ENCODE data around the gene FIZ1. TPM values are rescaled to one million over a fixed set of nuclear protein-coding genes. Genes with fewer than 3 reads are reported as not detected.

The FIZ1 gene
- total RNA-seq, 1 experiment from 2014 or later, result 6.3 TPM

DNA sequence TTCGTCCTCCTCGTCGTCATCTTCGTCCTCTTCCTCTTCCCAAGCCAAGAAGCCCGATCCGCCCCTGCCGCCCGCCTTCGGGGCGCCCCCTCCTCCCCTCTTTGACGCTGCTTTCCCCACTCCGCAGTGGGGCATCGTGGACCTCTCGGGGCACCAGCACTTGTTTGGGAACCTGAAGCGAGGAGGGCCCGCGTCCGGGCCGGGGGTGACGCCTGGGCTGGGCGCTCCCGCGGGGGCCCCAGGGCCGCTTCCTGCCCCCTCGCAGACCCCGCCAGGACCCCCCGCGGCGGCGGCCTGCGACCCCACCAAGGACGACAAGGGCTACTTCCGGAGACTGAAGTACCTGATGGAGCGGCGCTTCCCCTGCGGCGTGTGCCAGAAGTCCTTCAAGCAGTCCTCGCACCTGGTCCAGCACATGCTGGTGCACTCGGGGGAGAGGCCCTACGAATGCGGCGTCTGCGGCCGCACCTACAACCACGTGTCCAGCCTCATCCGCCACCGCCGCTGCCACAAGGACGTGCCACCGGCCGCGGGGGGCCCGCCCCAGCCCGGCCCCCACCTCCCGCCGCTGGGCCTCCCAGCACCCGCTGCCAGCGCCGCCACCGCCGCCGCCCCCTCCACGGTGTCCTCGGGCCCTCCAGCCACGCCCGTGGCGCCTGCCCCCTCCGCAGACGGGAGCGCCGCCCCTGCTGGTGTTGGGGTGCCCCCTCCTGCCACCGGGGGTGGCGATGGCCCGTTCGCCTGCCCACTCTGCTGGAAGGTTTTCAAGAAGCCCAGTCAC lies 14.8 kb upstream of the FIZ1 start:
- DNase-seq (ENCODE audit: low read depth), result no peak

DNA sequence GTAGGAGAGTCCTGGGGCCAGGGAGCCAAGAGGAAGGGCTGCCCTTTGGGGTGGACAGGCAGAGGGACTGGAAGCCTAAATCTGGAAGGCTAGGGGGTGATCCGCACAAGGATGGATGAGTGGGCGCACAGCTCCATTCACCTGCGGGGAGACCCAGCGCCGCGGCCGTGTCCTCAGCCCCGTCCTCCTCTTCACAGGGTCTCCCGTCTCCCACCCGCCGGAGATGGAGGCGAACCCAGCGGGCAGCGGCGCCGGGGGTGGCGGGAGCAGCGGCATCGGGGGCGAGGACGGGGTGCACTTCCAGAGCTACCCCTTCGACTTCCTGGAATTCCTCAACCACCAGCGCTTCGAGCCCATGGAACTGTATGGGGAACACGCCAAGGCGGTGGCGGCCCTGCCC lies 14.1 kb upstream of the FIZ1 start:
- no peak for DNase-seq (ENCODE audit: low read depth)

DNA sequence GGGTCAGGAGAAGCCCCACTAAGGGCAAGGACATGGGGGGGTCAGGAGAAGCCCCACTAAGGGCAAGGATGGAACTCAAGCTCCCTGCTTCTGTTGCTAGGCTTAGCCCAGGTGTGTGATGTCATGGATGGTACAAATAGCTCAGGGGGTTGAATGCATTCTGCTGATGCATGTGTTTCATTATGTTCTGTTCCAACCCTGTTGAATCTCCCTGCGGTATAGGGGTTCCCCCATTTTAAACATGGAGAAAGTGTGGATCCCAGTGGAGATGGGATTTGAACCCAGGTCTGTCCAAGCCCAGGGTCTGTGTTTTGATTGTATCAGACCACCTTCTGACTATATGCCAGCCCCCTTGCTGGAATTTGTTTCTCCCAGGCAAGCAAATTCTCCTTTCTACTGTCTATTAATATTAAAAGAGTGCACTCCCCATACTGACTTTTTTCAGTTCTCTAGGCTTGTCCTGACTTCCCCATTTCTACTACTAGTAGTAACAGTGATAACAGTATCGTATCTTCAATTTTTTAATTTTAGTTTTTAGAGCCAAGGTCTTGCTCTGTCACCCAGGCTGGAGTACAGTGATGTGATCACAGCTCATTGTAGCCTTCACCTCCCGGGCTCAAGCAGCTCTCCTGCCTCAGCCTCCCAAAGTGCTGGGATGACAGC lies 12.8 kb upstream of the FIZ1 start:
- no peak for DNase-seq (ENCODE audit: low read depth)

DNA sequence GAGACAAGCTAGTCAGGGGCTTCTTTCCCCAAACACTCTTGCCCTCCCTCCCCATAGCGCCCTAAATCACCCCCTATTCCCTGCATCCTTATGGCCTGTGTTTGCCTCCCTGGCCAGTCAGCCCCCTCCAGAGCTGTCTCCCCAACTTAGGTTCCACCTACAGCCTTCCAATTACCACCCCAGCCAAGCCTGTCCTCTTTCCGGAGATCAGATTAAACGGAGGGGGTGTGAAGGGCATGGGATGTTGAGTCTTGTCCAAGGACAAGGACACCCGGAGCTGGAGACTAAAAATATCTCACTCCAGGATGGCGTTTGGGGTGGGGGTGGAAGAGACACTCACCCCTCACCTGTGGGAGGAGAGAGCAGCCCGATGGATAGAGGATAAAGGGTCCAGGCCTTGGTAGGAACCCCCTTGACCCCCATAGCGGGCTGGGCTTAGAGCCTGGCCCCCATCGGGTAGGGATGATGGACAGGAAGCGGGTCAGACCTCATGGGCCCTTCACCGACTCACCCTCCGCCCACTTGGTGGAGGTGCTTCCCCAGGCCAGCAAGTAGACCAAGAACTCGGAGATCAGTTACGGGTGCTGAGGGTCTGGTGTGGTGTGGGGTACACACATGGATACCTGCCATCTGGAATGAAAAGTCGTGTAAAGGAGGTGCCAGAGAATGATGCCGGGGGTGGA lies 12.1 kb upstream of the FIZ1 start:
- DNase-seq (ENCODE audit: low read depth), result no peak

DNA sequence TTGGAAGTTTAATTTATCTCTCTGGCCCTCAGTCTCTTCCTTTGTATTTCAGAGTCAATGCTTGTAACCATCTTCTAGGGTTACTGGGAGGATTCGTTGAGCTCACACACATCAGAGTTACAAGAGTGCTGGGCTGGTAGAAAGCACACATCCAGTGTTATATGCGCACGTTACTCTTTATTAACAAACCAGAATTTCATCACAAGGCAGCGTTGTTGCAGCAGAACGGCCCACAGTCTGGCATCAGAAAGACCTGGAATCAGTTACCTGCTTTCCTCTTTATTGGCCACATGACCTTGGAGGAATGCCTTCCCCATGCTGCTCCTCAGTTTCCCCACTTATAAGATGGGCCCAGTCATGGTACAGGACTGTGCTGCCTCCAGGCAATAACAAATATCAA lies 10.0 kb upstream of the FIZ1 start:
- no peak for DNase-seq (ENCODE audit: low read depth)

DNA sequence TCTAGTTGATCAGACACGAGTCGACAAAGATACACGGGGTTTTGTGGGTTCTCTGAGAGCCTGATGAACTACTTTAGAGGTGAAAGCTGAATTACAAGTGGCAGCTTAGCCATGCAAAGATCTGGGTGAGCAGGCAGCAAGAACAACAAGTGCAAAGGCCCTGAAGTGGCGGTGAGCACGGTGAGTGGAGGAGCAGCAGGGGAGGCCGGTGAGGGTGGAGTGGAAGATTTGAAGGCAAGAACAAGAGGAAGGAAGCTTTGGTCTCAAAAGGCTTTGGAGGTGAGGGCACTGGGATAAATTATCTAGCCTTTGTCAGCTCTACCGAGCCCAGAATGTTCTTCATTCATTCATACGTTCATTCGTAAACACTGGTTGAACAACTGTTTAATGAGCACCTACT lies 7.5 kb upstream of the FIZ1 start:
- no peak for DNase-seq (ENCODE audit: low read depth)

DNA sequence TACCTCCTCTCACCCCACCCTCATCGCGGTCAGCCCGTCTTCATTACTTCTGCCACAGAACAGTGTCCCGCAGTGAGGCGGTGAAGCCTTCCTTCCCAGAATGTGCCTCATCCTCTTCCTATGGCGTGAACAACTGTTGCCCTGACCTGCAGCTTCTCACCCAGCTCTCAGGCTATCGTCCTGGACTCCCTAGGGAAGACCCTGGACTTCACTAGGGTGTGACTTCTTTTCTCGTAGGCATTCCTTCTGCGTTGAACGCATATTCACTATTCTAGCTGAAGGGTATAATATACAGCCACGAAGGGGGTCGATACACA lies 7.1 kb upstream of the FIZ1 start:
- no peak for DNase-seq (ENCODE audit: low read depth)

DNA sequence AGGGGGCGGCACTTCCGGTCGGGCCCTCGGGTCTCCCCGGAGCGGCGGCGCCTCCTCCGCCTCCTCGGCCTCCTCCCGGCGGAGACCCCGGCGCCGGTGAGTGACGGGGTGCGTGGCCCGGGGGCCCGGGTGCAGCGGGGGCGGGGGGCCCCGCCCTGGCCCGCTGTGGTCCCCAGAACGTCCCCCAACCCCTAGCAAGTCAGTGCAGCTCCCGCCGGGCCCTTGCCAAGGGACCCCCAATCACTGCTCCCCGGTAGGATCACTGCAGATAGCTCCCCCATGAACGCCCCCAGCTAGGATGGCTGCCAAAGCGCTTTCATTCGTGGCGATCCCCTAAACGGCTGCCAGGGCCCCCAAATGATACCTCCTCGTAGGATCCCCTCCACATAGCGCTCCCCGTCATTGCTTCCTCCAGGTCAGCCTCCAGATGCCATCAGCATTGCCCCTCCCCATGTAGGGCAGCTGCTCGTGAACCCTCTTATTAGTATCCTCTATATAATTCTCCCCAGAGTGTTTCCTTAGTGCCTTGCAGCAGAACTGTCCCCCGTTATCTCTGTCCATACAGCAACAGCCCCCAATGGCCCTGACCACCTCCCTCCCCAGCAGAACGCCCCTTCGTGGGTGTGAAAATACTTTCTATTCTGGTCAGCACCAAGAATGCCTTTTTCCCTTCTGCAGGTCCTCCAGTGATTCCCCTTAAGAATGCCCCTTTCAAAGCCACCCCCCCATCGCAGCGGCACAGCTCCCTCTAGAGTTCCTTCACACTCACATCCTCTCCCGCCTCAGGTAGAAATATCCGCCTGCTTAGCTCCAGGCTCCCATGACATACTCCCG lies 6.5 kb upstream of the FIZ1 start, which contains the start of gene ZNF865:
Gene ZNF865, plus strand, starts transcription at position 11 of the 834 bp plus-strand sequence. CDS start 7,972 bp downstream, outside the sequence.
- peak; percentile 83 for DNase-seq (ENCODE audit: low read depth)

DNA sequence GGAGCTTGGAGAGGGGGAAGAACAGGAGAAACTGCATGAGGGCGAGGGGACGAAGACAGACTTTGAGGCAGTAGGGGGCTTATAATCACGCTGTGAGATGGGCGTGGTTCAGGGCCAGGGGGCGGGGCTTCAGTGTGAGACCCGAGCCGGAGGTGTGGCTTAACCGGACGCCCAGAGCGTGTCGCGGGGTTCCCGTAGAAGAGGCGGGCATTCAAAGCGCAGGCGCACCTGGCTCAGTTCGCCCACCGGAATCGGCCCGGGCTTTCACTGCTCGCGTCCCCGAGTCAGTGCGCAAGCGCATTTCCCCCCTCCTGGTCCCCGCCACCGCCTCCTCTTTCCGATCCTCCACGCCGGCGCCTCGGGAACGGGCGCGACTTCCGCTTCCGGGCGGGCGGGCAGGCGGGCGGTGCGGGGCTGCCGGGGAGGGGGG lies 5.9 kb upstream of the FIZ1 start:
- DNase-seq (ENCODE audit: low read depth), result peak; percentile 97

DNA sequence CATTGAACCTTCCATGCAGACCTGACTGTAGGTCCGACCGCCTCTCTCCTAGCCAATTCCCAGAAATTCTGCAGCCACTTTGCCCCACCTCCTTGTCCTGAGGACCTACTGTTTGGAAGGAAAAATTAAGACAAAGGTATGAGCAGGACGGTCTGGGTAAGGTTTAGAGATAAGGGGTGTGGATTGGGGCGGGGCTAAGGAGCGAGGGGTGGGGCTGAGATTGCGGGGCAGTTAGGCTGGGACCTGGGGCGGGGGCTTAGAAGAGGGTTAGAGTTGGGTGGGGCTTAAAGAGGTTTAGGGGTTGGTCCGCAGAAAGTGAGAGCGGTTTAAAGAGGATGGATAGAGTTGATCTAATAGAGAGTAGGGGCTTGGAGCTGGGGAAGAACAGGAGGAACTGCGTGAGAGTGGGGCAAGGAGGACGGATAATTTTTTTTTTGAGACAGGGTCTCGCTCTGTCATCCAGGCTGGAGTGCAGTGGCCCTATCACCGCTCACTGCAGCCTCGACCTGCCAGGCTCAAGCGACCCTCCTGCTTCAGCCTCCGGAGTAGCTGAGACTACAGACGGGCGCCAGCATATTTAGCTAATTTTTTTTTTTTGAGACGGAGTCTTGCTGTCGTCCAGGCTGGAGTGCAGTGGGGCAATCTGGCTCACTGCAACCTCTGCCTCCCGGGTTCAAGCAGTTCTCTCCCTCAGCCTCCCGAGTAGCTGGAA lies 4.4 kb upstream of the FIZ1 start:
- no peak for DNase-seq (ENCODE audit: low read depth)

DNA sequence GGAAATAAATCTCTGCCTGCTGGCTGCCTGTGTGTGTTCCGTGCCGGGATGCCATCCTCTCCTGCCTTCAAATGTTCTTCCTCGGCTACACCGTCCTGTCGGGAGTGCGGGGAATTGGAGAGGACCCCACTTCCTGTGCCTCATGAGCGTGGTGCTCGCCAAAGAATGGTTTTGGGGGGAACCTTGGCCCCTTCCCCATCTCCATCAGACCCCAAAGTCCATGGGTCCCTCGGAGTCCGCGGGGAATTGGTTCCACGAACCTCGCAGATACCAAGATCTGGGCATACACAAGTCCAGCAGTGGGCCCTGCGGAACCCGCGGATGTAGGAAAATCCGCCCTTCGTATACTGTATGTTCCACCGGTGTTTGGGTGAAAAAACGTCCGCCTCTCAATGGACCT lies 3.8 kb upstream of the FIZ1 start:
- no peak for DNase-seq (ENCODE audit: low read depth)

DNA sequence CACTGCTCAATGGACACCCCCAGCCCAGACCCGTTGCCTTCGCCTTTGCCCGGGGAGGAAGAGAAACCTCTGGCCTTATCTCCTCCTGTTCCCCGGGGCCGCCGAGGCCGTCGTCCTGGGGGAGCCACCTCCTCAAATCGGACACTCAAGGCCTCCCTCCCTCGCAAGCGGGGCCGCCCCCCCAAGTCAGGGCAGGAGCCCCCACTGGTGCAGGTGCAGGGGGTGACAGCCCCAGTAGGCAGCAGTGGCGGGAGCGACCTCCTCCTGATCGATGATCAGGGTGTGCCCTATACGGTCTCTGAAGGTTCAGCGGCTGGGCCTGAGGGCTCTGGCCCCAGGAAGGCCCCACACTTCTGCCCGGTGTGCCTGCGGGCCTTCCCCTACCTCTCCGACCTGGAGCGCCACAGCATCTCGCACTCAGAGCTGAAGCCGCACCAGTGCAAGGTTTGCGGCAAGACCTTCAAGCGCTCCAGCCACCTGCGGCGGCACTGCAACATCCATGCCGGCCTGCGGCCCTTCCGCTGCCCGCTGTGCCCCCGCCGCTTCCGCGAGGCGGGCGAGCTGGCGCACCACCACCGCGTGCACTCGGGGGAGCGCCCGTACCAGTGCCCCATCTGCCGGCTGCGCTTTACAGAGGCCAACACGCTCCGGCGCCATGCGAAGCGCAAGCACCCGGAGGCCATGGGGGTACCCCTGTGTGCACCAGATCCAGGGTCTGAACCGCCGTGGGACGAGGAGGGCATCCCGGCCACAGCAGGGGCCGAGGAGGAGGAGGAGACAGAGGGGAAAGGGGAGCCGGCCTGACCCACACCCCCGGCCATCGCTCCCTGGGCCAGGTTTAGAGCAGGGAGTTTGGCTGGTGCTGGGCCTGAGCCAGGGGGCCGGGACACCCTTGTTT lies 3.0 kb upstream of the FIZ1 start:
- DNase-seq (ENCODE audit: low read depth), result no peak

DNA sequence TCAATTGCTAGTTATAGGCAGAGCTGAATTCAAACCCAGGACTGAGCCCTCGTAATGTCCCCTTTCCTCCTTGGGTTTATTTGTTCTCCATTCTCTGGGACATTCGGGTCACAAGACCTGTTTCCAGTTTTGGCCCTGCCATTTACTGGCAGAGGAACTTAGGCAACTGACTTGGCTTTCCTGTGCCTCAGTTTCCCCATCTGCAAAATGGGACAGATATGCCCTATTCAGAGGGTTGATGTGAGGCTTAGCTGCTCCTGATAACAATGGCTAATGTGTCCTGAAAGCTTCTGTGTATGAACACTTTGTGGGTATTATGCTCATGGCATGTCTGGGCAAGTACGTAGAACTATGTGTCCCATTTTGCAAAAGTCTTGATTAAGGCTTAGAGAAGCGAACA lies 1.8 kb upstream of the FIZ1 start:
- DNase-seq (ENCODE audit: low read depth), result no peak

DNA sequence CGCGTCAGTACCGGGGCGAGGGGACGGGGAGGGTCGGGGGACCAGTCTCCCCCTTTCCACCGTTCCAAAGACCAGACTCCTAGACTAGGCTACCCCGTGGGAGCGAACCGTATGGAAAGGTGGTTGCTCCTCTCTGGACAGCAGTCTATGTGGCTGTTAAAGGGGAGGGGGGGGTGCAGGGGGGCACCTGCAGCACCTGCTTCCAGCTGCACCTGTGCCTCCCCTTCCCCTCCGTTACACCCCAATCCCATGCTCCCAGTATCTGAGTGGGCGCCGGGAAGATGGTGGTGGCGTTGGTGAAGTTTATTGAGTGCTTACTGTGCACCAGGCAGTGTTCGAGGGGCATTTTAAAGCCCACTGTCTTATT lies 1.3 kb upstream of the FIZ1 start:
- no peak for DNase-seq (ENCODE audit: low read depth)

DNA sequence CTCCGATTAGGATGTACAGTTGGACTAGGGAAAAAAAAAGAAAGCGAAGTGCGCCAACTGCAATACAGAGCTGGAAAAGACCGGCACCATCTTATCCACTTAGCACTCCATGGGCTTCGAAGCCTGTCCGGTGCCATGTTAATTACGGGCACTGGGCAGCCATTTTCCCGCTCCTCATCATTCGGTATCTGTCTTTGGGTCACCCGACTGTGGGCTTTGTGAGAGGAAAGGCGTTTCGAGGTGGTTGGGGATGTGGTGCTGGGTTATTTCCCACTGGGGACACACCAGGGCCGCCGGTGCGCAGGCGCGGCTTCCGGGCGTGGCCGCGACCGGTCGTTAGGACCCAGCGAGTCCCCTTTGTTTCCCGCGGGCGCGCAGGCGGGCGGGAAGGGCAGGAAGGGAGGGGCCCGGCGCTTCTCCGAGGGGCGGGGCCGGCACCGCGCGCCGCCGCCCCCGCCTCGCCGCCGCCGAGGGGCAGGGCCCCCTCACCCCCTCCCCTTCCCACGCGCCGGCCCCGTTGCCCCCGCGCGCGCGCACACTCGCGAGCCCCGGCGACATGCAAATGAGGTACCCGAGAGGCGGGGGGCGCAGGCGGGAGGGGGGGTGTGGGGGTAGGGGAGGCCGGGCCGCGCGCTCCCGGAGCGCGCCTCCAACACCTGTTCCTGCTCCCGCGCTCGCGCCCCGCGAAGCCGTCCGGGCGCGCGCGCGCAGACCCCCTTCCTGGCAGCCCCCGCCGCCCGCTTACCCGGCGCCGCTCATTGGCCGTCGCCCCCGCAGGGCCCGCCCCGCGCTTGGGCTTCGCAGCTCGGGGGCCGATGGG lies 735 bp upstream of the FIZ1 start, which contains the start of gene ZNF524:
Gene ZNF524, plus strand, starts transcription at position 447 of the 820 bp plus-strand sequence. CDS start 1,825 bp downstream, outside the sequence.
- DNase-seq (ENCODE audit: low read depth), result peak; percentile 88

DNA sequence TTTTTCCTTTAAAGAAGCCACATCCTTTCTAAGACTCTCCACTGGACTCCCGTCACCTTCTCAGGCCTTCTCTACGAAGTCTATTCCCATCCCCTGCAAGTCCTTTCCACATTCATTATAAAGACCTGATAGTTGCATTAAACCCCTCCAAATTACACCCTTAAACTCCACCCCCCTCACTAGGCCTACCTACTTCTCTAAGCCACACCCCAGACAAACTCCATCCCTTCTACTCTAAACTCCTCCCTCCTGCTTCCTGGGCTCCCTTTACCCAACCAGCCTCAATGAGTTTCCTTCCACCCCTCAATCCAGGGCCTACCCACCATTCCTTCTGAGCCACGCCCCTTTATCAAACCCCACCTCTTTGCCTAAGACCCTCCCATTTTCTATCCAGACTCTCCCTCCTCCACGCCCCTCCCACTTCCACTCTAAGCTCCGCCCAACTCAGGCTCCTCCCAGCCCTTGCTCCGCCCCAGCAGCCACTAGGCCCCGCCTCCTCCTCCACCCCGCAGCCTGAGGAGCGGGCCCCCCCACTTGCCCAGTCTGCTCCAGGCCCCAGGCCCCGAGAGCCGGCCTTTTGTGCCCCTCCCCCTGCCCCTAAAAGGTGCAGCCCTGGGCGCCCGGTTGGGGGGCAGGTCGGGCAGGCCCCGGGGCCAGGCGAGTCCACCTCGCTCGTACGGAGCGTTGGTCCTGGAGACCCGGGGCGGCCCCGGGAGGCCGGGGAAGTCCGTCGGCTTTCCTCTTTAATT lies 424 bp downstream of the FIZ1 start:
- DNase-seq (ENCODE audit: low read depth), result peak; percentile 91

DNA sequence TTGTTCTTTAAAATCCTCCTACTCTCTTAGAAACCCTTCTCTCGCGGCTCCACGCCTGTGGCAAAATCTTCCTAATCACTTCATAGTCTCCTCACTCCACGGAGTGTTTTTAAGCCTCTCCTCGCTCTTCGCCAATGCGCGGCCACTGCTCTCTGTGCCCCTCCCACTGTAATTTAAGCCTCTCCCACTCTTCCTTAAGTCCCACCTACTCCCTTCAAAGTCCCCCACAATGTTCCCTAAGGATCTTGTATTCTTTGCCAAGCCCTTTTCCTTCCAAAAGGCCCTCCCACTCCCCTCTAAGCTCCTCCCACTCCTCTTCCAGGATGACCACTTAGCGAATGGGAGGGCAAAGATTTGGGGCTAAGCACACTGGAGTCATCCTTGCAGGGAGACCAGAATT lies 1.3 kb downstream of the FIZ1 start:
- no peak for DNase-seq (ENCODE audit: low read depth)

DNA sequence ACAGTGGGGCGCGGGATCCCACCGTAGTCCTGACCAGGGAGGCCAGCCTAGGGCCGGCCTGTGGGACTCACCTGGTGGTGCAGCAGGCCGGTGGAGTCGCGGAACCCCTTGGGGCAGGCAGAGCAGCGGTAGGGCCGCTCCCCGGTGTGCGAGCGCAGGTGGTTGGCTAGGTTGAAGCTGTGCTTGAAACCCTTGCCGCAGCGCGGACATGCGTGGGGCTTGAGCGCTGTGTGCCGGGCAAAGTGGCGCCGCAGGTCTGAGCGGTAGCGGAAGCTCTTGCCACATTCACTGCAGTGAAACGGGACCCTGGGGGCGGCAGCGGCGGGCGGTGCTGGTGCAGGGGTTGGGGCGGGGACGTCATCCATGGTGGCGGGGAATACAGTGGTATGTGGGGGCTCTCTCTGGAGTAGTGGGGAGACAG lies 1.8 kb downstream of the FIZ1 start:
- no peak for DNase-seq (ENCODE audit: low read depth)

DNA sequence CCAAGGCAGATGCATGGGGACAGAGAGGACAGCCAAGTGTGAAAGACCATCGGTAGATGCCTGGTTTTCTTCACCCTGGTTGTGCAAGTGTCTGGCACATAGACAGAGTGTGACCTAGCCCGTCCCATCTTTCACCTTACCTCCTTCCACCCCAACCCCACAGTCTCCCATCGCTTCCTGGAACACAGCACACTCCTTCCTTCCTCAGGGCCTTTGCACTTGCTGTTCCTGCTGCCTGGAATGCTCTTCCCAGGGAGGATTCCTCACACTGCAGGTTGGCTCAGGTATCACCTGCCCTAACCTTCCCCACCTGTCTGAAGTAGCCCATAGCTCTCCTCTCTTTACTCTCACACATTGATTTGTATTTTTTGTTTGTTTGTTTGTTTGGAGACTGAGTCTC lies 3.0 kb downstream of the FIZ1 start:
- no peak for DNase-seq (ENCODE audit: low read depth)
